Endothelial cell of umbilical vein (primary cell): Measurements from ENCODE around the gene NUP50. TPM values are rescaled to one million over a fixed set of nuclear protein-coding genes. Genes with fewer than 3 reads are reported as not detected.
A peak's percentile ranks its signal among the peaks of the same experiment; 100 is the strongest.

Experiments
- BruUV-seq: library from RNA; stranded (reverse); fragments of 400-500 nt; replicated peaks from 2 replicates; lab custom pipeline; 2021; lab: Mats Ljungman, UMichigan
- CTCF ChIA-PET: fragments of 300-600, 350-600 bp; sonication (Branson Sonifier 250); formaldehyde crosslinking; loops from one replicate; lab custom pipeline; 2021; ENCODE audit warnings: antibody characterized with exemption, inconsistent platforms; lab: Charles Lee
- POLR2A ChIA-PET: fragments of 300-600, 350-600 bp; sonication (Branson Sonifier 250); formaldehyde crosslinking; loops from one replicate; lab custom pipeline; 2021; ENCODE audit warnings: antibody characterized with exemption, inconsistent platforms; lab: Charles Lee
- DNase-seq: peaks from one replicate; pipeline ENCODE4 v3.0.0-alpha.2; 2011; ENCODE audit warnings: low read depth, low spot score
- FAIRE-seq: peaks from 2 replicates; lab custom pipeline; 2011; peaks lifted over from hg19 to GRCh38; lab: Jason Lieb, UNC
- H2AFZ ChIP-seq: 2 replicates; pipeline ENCODE4 v1.6.0; 2012; ENCODE audit warnings: low read depth, low read length, control low read depth, inconsistent platforms
- H3K27ac ChIP-seq: 2 replicates; pipeline ENCODE4 v1.5.1; 2011; ENCODE audit warnings: low read depth, mild to moderate bottlenecking, control low read depth, low read length, moderate library complexity; ENCODE audit not compliant: insufficient read depth
- H3K27me3 ChIP-seq, 2 experiments: 2 replicates each; pipeline versions ENCODE4 v1.6.0 to v1.6.1; 2011; ENCODE audit warnings: low read length in 2 of 2, mixed read lengths in 1 of 2; ENCODE audit not compliant: control insufficient read depth in 2 of 2, insufficient read depth in 2 of 2
- H3K36me3 ChIP-seq, 2 experiments: 2 replicates in 1 of 2; 3 replicates in 1 of 2; pipeline ENCODE4 v1.5.1; 2011; ENCODE audit warnings: low read length in 2 of 2, mild to moderate bottlenecking in 1 of 2, moderate library complexity in 1 of 2; ENCODE audit not compliant: control insufficient read depth in 2 of 2, insufficient read depth in 2 of 2; ENCODE audit errors: extremely low read depth in 1 of 2
- H3K4me1 ChIP-seq: 3 replicates; pipeline ENCODE4 v1.5.1; 2011; ENCODE audit warnings: mild to moderate bottlenecking, low read length; ENCODE audit not compliant: control insufficient read depth, insufficient read depth; ENCODE audit errors: extremely low read depth
- H3K4me2 ChIP-seq: 2 replicates; pipeline ENCODE4 v1.6.1; 2011; ENCODE audit warnings: low read length, control low read depth, mixed read lengths; ENCODE audit not compliant: insufficient read depth
- H3K4me3 ChIP-seq, 3 experiments: fragments of 200-600 bp in 1 of 3; sonication (generic), shearing (Covaris generic) in 1 of 3; replicated peaks in 1 of 3; 2 replicates each; pipeline ENCODE4 v1.5.1; 2011 to 2016; ENCODE audit warnings: control low read depth in 3 of 3, low read length in 3 of 3, mild to moderate bottlenecking in 2 of 3, inconsistent platforms in 1 of 3, low read depth in 1 of 3, moderate library complexity in 1 of 3; ENCODE audit not compliant: insufficient read depth in 1 of 3
- H3K79me2 ChIP-seq: 2 replicates; pipeline ENCODE4 v1.6.0; 2012; ENCODE audit warnings: low read length, inconsistent platforms; ENCODE audit not compliant: control insufficient read depth, insufficient read depth
- H3K9ac ChIP-seq: replicated peaks from 2 replicates; pipeline ENCODE3; 2011; ENCODE audit warnings: low read length, control low read depth; ENCODE audit not compliant: insufficient read depth; ENCODE audit errors: extremely low read depth
- H3K9me1 ChIP-seq: replicated peaks from 3 replicates; pipeline ENCODE4 v1.6.0; 2011; ENCODE audit warnings: mild to moderate bottlenecking, low read length; ENCODE audit not compliant: control insufficient read depth, insufficient read depth; ENCODE audit errors: extremely low read depth
- H3K9me3 ChIP-seq: replicated peaks from 2 replicates; pipeline ENCODE4 v1.5.1; 2012; ENCODE audit warnings: low read length, inconsistent platforms; ENCODE audit not compliant: control insufficient read depth, insufficient read depth
- H4K20me1 ChIP-seq: replicated peaks from 2 replicates; pipeline ENCODE3; 2011; ENCODE audit warnings: mild to moderate bottlenecking, low read length; ENCODE audit not compliant: control insufficient read depth, insufficient read depth; ENCODE audit errors: extremely low read depth
- EZH2 ChIP-seq: IDR thresholded peaks from 2 replicates; pipeline ENCODE4 v1.6.1; 2012; ENCODE audit warnings: borderline replicate concordance, low read depth, mild to moderate bottlenecking, moderate library complexity, low read length, inconsistent platforms; ENCODE audit not compliant: severe bottlenecking
- FOS ChIP-seq: IDR thresholded peaks from 2 replicates; pipeline ENCODE4 v1.6.1; 2011; ENCODE audit warnings: mild to moderate bottlenecking, low read length, moderate library complexity, borderline replicate concordance; ENCODE audit not compliant: insufficient read depth
- GATA2 ChIP-seq: IDR thresholded peaks from 2 replicates; pipeline ENCODE4 v1.7.0; 2011; ENCODE audit warnings: low read depth, mild to moderate bottlenecking, moderate library complexity, mixed read lengths, low read length; ENCODE audit not compliant: insufficient read length, insufficient read depth
- MAX ChIP-seq: IDR thresholded peaks from 2 replicates; pipeline ENCODE4 v1.6.1; 2011; ENCODE audit not compliant: insufficient read depth, insufficient read length
- MYC ChIP-seq: IDR thresholded peaks from one replicate; pipeline ENCODE4 v1.6.1; 2011; ENCODE audit warnings: mild to moderate bottlenecking, low read depth, low read length
- POLR2A ChIP-seq: IDR thresholded peaks from 2 replicates; pipeline ENCODE4 v1.6.1; 2012; ENCODE audit warnings: low read depth, mild to moderate bottlenecking, control low read depth, low read length
- POLR2AphosphoS5 ChIP-seq: IDR thresholded peaks from 2 replicates; pipeline ENCODE4 v1.6.1; 2012; ENCODE audit warnings: low read depth, mild to moderate bottlenecking, control low read depth, low read length, moderate library complexity; ENCODE audit not compliant: insufficient read depth
- dilution Hi-C: fragments of 300-500 bp; cut with MboI; formaldehyde crosslinking; loops from one replicate; pipeline ENCODE4 v1.15.0; 2019; ENCODE audit warnings: low sequenced_read_pairs; ENCODE audit not compliant: extremely low pct_ligation_motif_present
- intact Hi-C: fragments of 100-400 bp; cut with micrococcal nuclease; formaldehyde crosslinking; loops from one replicate; pipeline ENCODE4 v1.10.0; 2022
- polyA plus RNA-seq, 4 experiments: library from polyadenylated mRNA; depleted of rRNA in 3 of 4; stranded (reverse) in 3 of 4; unstranded in 1 of 4; fragments of >200 nt; gene quantifications; 2 replicates each; pipeline versions ENCODE4 v1.2.1 to v1.2.3, GENCODE V29; 2011 to 2012; ENCODE audit warnings: missing spikeins in 1 of 4
- total RNA-seq: library from RNA; stranded (reverse); gene quantifications from 2 replicates; pipeline ENCODE4 v1.2.3, GENCODE V29; 2021

The NUP50 gene
- total and polyA plus RNA-seq, 2 donors (not counting 3 experiments of a cell fraction or from before 2014, with no cell fraction given), result 12.4 to 90.9 TPM

GRCh38 chr22:45180146-45180679 is 16.5 kb downstream of the NUP50 start:
- Histone ChIP-seq H3K9me1 (no peaks in the 10 kb centered on the region), H3K27ac (no peak overlapping the region), H3K9ac (no peak overlapping the region), H4K20me1 (peaks cover 2% of the 10 kb centered on the region), H3K4me3 (no peak overlapping the region), H3K79me2 (peaks cover 69% of the 10 kb centered on the region), H2AFZ (no peak overlapping the region), H3K36me3 (peaks cover 20 to 22% of the 10 kb centered on the region in 2 experiments), H3K27me3 (no peaks in the 10 kb centered on the region), H3K4me1 (no peaks in the 10 kb centered on the region), H3K9me3 (no peaks in the 10 kb centered on the region), H3K4me2 (no peak overlapping the region)
- POLR2A ChIA-PET, result no interaction called here
- CTCF ChIA-PET, result interaction anchor here (0.8 kb wide), 1 partner anchor 32 kb away, joined by 3 read pairs; no protein-coding TSS in a partner anchor
- FAIRE-seq (no peak), DNase-seq (no peak)
- intact Hi-C loops, result no loop called here
- dilution Hi-C loops, result no loop called here
- no peak for TF ChIP-seq FOS
- BruUV-seq, result no TSS peak

- Histone ChIP-seq H3K4me1 (no peaks in the 10 kb centered on the region), H3K36me3 (peaks cover 20 to 23% of the 10 kb centered on the region in 2 experiments), H3K9ac (peak overlapping the region; percentile 9), H3K9me3 (no peaks in the 10 kb centered on the region), H2AFZ (no peak overlapping the region), H3K27ac (no peak overlapping the region), H4K20me1 (peaks cover 2% of the 10 kb centered on the region), H3K27me3 (no peaks in the 10 kb centered on the region), H3K9me1 (no peaks in the 10 kb centered on the region), H3K79me2 (peaks cover 62% of the 10 kb centered on the region), H3K4me3 (no peak overlapping the region), H3K4me2 (no peak overlapping the region)
- FAIRE-seq, result no peak
- intact Hi-C loops, result no loop called here
- CTCF ChIA-PET, result interaction anchor here (0.8 to 1.5 kb wide), 3 partner anchors 18 to 83 kb away, joined by 3 to 4 read pairs (median 3); partner anchors contain the start of gene NUP50
- dilution Hi-C loops, result no loop called here
- TF ChIP-seq GATA2, result no peak
- no peak for TF ChIP-seq EZH2
- TF ChIP-seq MYC, result no peak
- TF ChIP-seq MAX, result no peak
- TF ChIP-seq POLR2A, result no peak
- TF ChIP-seq FOS, result no peak
- no peak for TF ChIP-seq POLR2AphosphoS5
- no TSS peak for BruUV-seq
- POLR2A ChIA-PET, result no interaction called here
- no peak for DNase-seq
These were observed 17.5 kb downstream of the NUP50 start for GRCh38 chr22:45181240-45181639.
